A549 (cell line): ENCODE measurements around the gene HNRNPM. TPM values are rescaled to one million over a fixed set of nuclear protein-coding genes. Genes with fewer than 3 reads are reported as not detected.
A peak's percentile ranks its signal among the peaks of the same experiment; 100 is the strongest.

Source experiments
- ATAC-seq, 2 experiments: fragments of 200-7000 bp in 1 of 2; fragments of >200 bp in 1 of 2; cut with Nextera tagmentation in 1 of 2; cut with Tn5 transposase in 1 of 2; 3 replicates each; pipeline versions ENCODE4 v1.8.0 to v1.9.1; 2018 to 2020; ENCODE audit warnings: mild to moderate bottlenecking in 1 of 2, moderate library complexity in 1 of 2
- CTCF ChIA-PET: fragments of 300-600 bp; sonication (Branson Sonifier 250); formaldehyde crosslinking; extraction: SDS; loops from one replicate; lab custom pipeline; 2021; ENCODE audit warnings: antibody characterized with exemption, inconsistent platforms; lab: Yijun Ruan, JAX
- POLR2A ChIA-PET: fragments of 350-600 bp; formaldehyde crosslinking; extraction: SDS; loops from one replicate; lab custom pipeline; 2021; ENCODE audit warnings: antibody characterized with exemption, inconsistent platforms; lab: Yijun Ruan, JAX
- DNase-seq, 2 experiments: peaks; one replicate each; pipeline versions ENCODE4 v3.0.0 to v3.0.0-alpha.2; 2011 to 2016; ENCODE audit warnings: low read depth in 1 of 2, low spot score in 1 of 2
- FAIRE-seq: peaks from 2 replicates; lab custom pipeline; 2011; peaks lifted over from hg19 to GRCh38; lab: Jason Lieb, UNC
- H3K27ac ChIP-seq, 2 experiments: fragments of >200 bp; sonication (Bioruptor Twin); formaldehyde crosslinking; 3 replicates each; pipeline ENCODE4 v1.5.1; 2016 to 2017
- H3K4me1 ChIP-seq: fragments of >200 bp; sonication (Bioruptor Twin); formaldehyde crosslinking; 3 replicates; pipeline ENCODE4 v1.6.1; 2016
- H3K4me2 ChIP-seq: fragments of >200 bp; sonication (Bioruptor Twin); formaldehyde crosslinking; 3 replicates; pipeline ENCODE4 v1.6.1; 2016
- H3K4me3 ChIP-seq: fragments of >200 bp; sonication (Bioruptor Twin); formaldehyde crosslinking; 3 replicates; pipeline ENCODE4 v1.5.1; 2016
- H3K9me3 ChIP-seq: fragments of >200 bp; sonication (Bioruptor Twin); formaldehyde crosslinking; 3 replicates; pipeline ENCODE4 v1.6.1; 2016
- CEBPB ChIP-seq, 2 experiments: fragments of >200 bp in 1 of 2; sonication (Bioruptor Twin) in 1 of 2; formaldehyde crosslinking in 1 of 2; IDR thresholded peaks; 2 replicates each; pipeline ENCODE4 v1.6.1; 2012 to 2016
- EP300 ChIP-seq, 2 experiments: fragments of >200 bp; sonication (Bioruptor Twin); formaldehyde crosslinking; IDR thresholded peaks; 2 replicates in 1 of 2; 3 replicates in 1 of 2; pipeline ENCODE4 v1.6.1; 2016 to 2017
- ESRRA ChIP-seq: fragments of 150-350 bp; IDR thresholded peaks from 2 replicates; pipeline ENCODE4 v1.6.1; 2014; ENCODE audit warnings: mild to moderate bottlenecking, low read length, borderline replicate concordance
- FOXS1 ChIP-seq: fragments of 250-450 bp; sonication (Bioruptor Pico); IDR thresholded peaks from 2 replicates; pipeline ENCODE4 v1.5.0; 2020; ENCODE audit warnings: mild to moderate bottlenecking, moderate library complexity
- HDAC2 ChIP-seq: fragments of 200-600 bp; sonication (generic); IDR thresholded peaks from 2 replicates; pipeline ENCODE4 v1.6.1; 2016
- HEYL ChIP-seq: fragments of 250-450 bp; sonication (Bioruptor Pico); IDR thresholded peaks from 2 replicates; pipeline ENCODE4 v1.8.0; 2021; ENCODE audit warnings: mild to moderate bottlenecking, moderate library complexity
- HMGXB4 ChIP-seq: fragments of 250-450 bp; sonication (Bioruptor Pico); IDR thresholded peaks from 2 replicates; pipeline ENCODE4 v1.5.0; 2021; ENCODE audit warnings: mild to moderate bottlenecking, moderate library complexity, borderline replicate concordance
- HOXA7 ChIP-seq: fragments of 250-450 bp; sonication (Bioruptor Pico); IDR thresholded peaks from 2 replicates; pipeline ENCODE4 v1.5.0; 2020; ENCODE audit warnings: mild to moderate bottlenecking, moderate library complexity
- JUN ChIP-seq, 2 experiments: fragments of >200 bp; sonication (Bioruptor Twin); formaldehyde crosslinking; IDR thresholded peaks; 2 replicates in 1 of 2; 3 replicates in 1 of 2; pipeline ENCODE4 v1.6.1; 2016 to 2017
- JUNB ChIP-seq: fragments of >200 bp; sonication (Bioruptor Twin); formaldehyde crosslinking; IDR thresholded peaks from 2 replicates; pipeline ENCODE4 v1.6.1; 2016
- KDM5A ChIP-seq: fragments of 200-600 bp; sonication (generic); IDR thresholded peaks from 2 replicates; pipeline ENCODE4 v1.6.1; 2016; ENCODE audit warnings: antibody characterized with exemption, mild to moderate bottlenecking
- MAZ ChIP-seq: fragments of 150-350 bp; IDR thresholded peaks from 2 replicates; pipeline ENCODE4 v1.6.1; 2014; ENCODE audit warnings: antibody characterized with exemption, low read depth, low read length, borderline replicate concordance
- NFE2L2 ChIP-seq: fragments of 150-350 bp; conservative IDR thresholded peaks from 2 replicates; pipeline ENCODE4 v1.6.1; 2014; ENCODE audit warnings: low read length
- NR3C1 ChIP-seq: fragments of >200 bp; sonication (Bioruptor Twin); formaldehyde crosslinking; IDR thresholded peaks from 3 replicates; pipeline ENCODE4 v1.6.1; 2017
- RAD21 ChIP-seq, 2 experiments: fragments of >200 bp in 1 of 2; sonication (Bioruptor Twin) in 1 of 2; formaldehyde crosslinking in 1 of 2; IDR thresholded peaks in 1 of 2; conservative IDR thresholded peaks in 1 of 2; 2 replicates in 1 of 2; 3 replicates in 1 of 2; pipeline ENCODE4 v1.6.1; 2012 to 2018; ENCODE audit warnings: inconsistent platforms in 1 of 2
- RARB ChIP-seq: fragments of 250-450 bp; sonication (Bioruptor Pico); IDR thresholded peaks from 2 replicates; pipeline ENCODE4 v1.8.0; 2021; ENCODE audit warnings: mild to moderate bottlenecking, moderate library complexity
- RNF2 ChIP-seq: fragments of 200-600 bp; sonication (generic); IDR thresholded peaks from 2 replicates; pipeline ENCODE4 v1.6.1; 2016; ENCODE audit warnings: low read depth, mild to moderate bottlenecking, antibody characterized with exemption, moderate library complexity, borderline replicate concordance
- SMC3 ChIP-seq: fragments of >200 bp; sonication (Bioruptor Twin); formaldehyde crosslinking; IDR thresholded peaks from 3 replicates; pipeline ENCODE4 v1.6.1; 2018; ENCODE audit warnings: inconsistent platforms
- ZFP36 ChIP-seq: fragments of 450-650 bp; IDR thresholded peaks from 2 replicates; pipeline ENCODE4 v1.6.1; 2014; ENCODE audit warnings: borderline replicate concordance; ENCODE audit not compliant: partially characterized antibody
- ZNF302 ChIP-seq: fragments of 250-450 bp; sonication (Bioruptor Pico); IDR thresholded peaks from 2 replicates; pipeline ENCODE4 v1.9.0; 2021; ENCODE audit warnings: inconsistent platforms, mild to moderate bottlenecking, moderate library complexity
- WGBS: methylation state at CpG from one replicate; pipeline ENCODE4 v1.1.6; 2017; ENCODE audit errors: missing lambda C conversion rate; 5-methylcytosine and 5-hydroxymethylcytosine counted together
- polyA plus RNA-seq, 4 experiments: library from polyadenylated mRNA; depleted of rRNA in 3 of 4; stranded (reverse); fragments of >200 nt; fragmentation: RNase III in 1 of 4; extraction: RNeasy Plus Mini Kit Qiagen cat#74134 plus additional on column Dnase treatment in 1 of 4; gene quantifications; 2 replicates in 3 of 4; 3 replicates in 1 of 4; pipeline ENCODE4 v1.2.3, GENCODE V29; 2011 to 2017

HNRNPM gene
- polyA plus RNA-seq, 2 of the 4 experiments (the other 2 are of a cell fraction), result 168 to 352 TPM

- POLR2A ChIA-PET, result interaction anchor here (1.8 to 2.0 kb wide), 2 partner anchors 69 to 100 kb away, joined by 11 to 18 read pairs; partner anchors contain the start of gene MARCHF2
- CTCF ChIA-PET, result interaction anchor here (1.6 to 3.0 kb wide), 2 partner anchors 67 to 159 kb away, joined by 4 to 15 read pairs; no protein-coding TSS in a partner anchor
- H3K4me2 ChIP-seq, result peak overlapping the region; percentile 90
- no peak for TF ChIP-seq RAD21 (conservative IDR thresholded peaks at IDR 0.05 in 1 of 2, IDR thresholded peaks at IDR 0.05 in 1 of 2)
- TF ChIP-seq ZNF302 (CRISPR knock-in tag), result no peak
- TF ChIP-seq HMGXB4 (CRISPR knock-in tag), result no peak
- TF ChIP-seq RNF2, result no peak
- no peak for TF ChIP-seq HEYL (CRISPR knock-in tag)
- TF ChIP-seq RARB (CRISPR knock-in tag), result no peak
- no peak for TF ChIP-seq JUNB
- no peak for TF ChIP-seq FOXS1 (CRISPR knock-in tag)
- TF ChIP-seq NFE2L2, result no peak
- TF ChIP-seq ESRRA, result no peak
- TF ChIP-seq ZFP36, result no peak
- TF ChIP-seq EP300 (IDR thresholded peaks at IDR 0.05), result no peak
- TF ChIP-seq CEBPB (IDR thresholded peaks at IDR 0.05), result no peak
- TF ChIP-seq NR3C1, result no peak
- no peak for TF ChIP-seq JUN (IDR thresholded peaks at IDR 0.05)
- TF ChIP-seq KDM5A, result no peak
- TF ChIP-seq HDAC2, result no peak
- no peak for TF ChIP-seq MAZ
- no peak for TF ChIP-seq SMC3
- no peak for TF ChIP-seq HOXA7
- ATAC-seq (peak; percentile 23 to 53; a peak in 3 of 6 replicates), DNase-seq (peak; percentile 38 to 72), FAIRE-seq (no peak)
- WGBS, result 65% methylated on average over 18 of the region's 22 CpGs
- no peaks in the 10 kb centered on the region for H3K9me3 ChIP-seq
- peaks cover 18% of the 10 kb centered on the region for H3K4me1 ChIP-seq
- H3K4me3 ChIP-seq, result no peak overlapping the region
- H3K27ac ChIP-seq, result peak overlapping the region; percentile 94 to 99
Measured at GRCh38 chr19:8512115-8512967, 67.6 kb downstream of the HNRNPM start.

GRCh38 chr19:8513036-8513686, 68.4 kb downstream of the HNRNPM start:
- H3K9me3 ChIP-seq, result no peaks in the 10 kb centered on the region
- CTCF ChIA-PET, result interaction anchor here (1.0 to 3.0 kb wide), 4 partner anchors 8 to 160 kb away, joined by 4 to 15 read pairs (median 10); no protein-coding TSS in a partner anchor
- H3K27ac ChIP-seq, result peak overlapping the region; percentile 94 to 99
- WGBS, result 44% methylated on average over 10 of the region's 19 CpGs
- H3K4me3 ChIP-seq, result peak overlapping the region; percentile 51
- no peak for TF ChIP-seq JUN (IDR thresholded peaks at IDR 0.05)
- TF ChIP-seq, all 56 proteins: peak for 0
- no peak for DNase-seq
- peak; percentile 7 to 30; a peak in 2 of 6 replicates for ATAC-seq
- peak overlapping the region; percentile 90 for H3K4me2 ChIP-seq
- FAIRE-seq, result no peak
- POLR2A ChIA-PET, result interaction anchor here (0.6 to 2.0 kb wide), 15 partner anchors 7 to 178 kb away, joined by 3 to 39 read pairs (median 7); partner anchors contain the start of genes MARCHF2 and RAB11B
- peaks cover 18% of the 10 kb centered on the region for H3K4me1 ChIP-seq
